Adipose tissue (tissue), 3 donors: ENCODE measurements around the gene ABCD2. TPM values are rescaled to one million over a fixed set of nuclear protein-coding genes. Genes with fewer than 3 reads are reported as not detected.
"Not testable (repeated sequence)": the region's sequence is repeated elsewhere in the genome, so short reads cannot be mapped to it uniquely, and the experiment has no call there.

Source experiments
- H3K27ac ChIP-seq: one replicate; pipeline ENCODE4 v1.5.1; 2013; ENCODE audit warnings: low read depth, low read length
- WGBS, 3 donors: extraction: QIAGEN DNeasy Blood & Tissue Kit; methylation state at CpG; one replicate each; pipeline ENCODE4 v1.1.7; 2013; 5-methylcytosine and 5-hydroxymethylcytosine counted together
- polyA plus RNA-seq, 3 donors: library from polyadenylated mRNA; stranded (reverse); fragments of 200-250 nt; gene quantifications; one replicate each; pipeline ENCODE4 v1.2.3, GENCODE V29; 2013
- donor health status: healthy with polysubstance abuse.
- donor health status: Bipolar disorder and iron deficiency.
- donor health status: healthy.

Gene ABCD2
- polyA plus RNA-seq, 3 donors: 1.7 to 11.8 (median 2.0) TPM

- 66 to 88% (median 85%) methylated on average over 2 of the region's 2 CpGs for WGBS, 3 donors
- no peak overlapping the region for H3K27ac ChIP-seq
These were observed 45.6 kb downstream of the ABCD2 start for GRCh38 chr12:39573971-39574370.

- H3K27ac ChIP-seq: no peak overlapping the region
These were observed 47.1 kb downstream of the ABCD2 start for GRCh38 chr12:39572551-39572950.

GRCh38 chr12:39571351-39571750 is 48.3 kb downstream of the ABCD2 start:
- WGBS, 3 donors: 59 to 61% (median 61%) methylated on average over 4 of the region's 4 CpGs
- H3K27ac ChIP-seq: no peak overlapping the region

- H3K27ac ChIP-seq: no peak overlapping the region
These were observed 66.1 kb downstream of the ABCD2 start for GRCh38 chr12:39553476-39553875.

GRCh38 chr12:39544211-39544610 is 75.4 kb downstream of the ABCD2 start:
- 49 to 68% (median 66%) methylated on average over 2 of the region's 2 CpGs for WGBS, 3 donors
- H3K27ac ChIP-seq: not testable (repeated sequence)

GRCh38 chr12:39541471-39541870 is 78.1 kb downstream of the ABCD2 start:
- no peak overlapping the region for H3K27ac ChIP-seq
- 53 to 69% (median 68%) methylated on average over 2 of the region's 2 CpGs for WGBS, 3 donors

GRCh38 chr12:39538679-39539104 is 80.9 kb downstream of the ABCD2 start:
- whole genome bisulfite sequencing, 3 donors: 90 to 95% (median 91%) methylated on average over 18 of the region's 18 CpGs

GRCh38 chr12:39533951-39534350 is 85.7 kb downstream of the ABCD2 start:
- no peak overlapping the region for H3K27ac ChIP-seq

More at GRCh38 chr12:39538679-39539104, 80.9 kb downstream of the ABCD2 start:
- no peak overlapping the region for H3K27ac ChIP-seq

GRCh38 chr12:39532448-39532847 is 87.2 kb downstream of the ABCD2 start:
- no peak overlapping the region for H3K27ac ChIP-seq
- WGBS, 3 donors: 84 to 91% (median 87%) methylated on average over 4 of the region's 4 CpGs

GRCh38 chr12:39526974-39527373 is 92.6 kb downstream of the ABCD2 start:
- 70 to 80% (median 72%) methylated on average over 2 of the region's 2 CpGs for whole genome bisulfite sequencing, 3 donors

GRCh38 chr12:39522167-39522566 is 97.4 kb downstream of the ABCD2 start:
- not testable (repeated sequence) for H3K27ac ChIP-seq

More at GRCh38 chr12:39526974-39527373, 92.6 kb downstream of the ABCD2 start:
- no peak overlapping the region for H3K27ac ChIP-seq

GRCh38 chr12:39510001-39510400 is 109.6 kb downstream of the ABCD2 start:
- WGBS, 3 donors: 89 to 100% (median 90%) methylated on average over 1 of the region's 1 CpG
- H3K27ac ChIP-seq: no peak overlapping the region

- H3K27ac ChIP-seq: no peak overlapping the region
These were observed 114.0 kb downstream of the ABCD2 start for GRCh38 chr12:39505554-39505953.

- 39 to 71% (median 61%) methylated on average over 2 of the region's 2 CpGs for WGBS, 3 donors
- no peak overlapping the region for H3K27ac ChIP-seq
These were observed 114.6 kb downstream of the ABCD2 start for GRCh38 chr12:39505023-39505422.

GRCh38 chr12:39503439-39503838 is 116.2 kb downstream of the ABCD2 start:
- 96 to 98% (median 97%) methylated on average over 1 of the region's 1 CpG for WGBS, 3 donors
- no peak overlapping the region for H3K27ac ChIP-seq

GRCh38 chr12:39502726-39503125 is 116.9 kb downstream of the ABCD2 start:
- no peak overlapping the region for H3K27ac ChIP-seq
- 70 to 80% (median 72%) methylated on average over 1 of the region's 1 CpG for WGBS, 3 donors

Other genes starting within 250 kb of the ABCD2 start
- 1 to 10 TPM; 8.1 to 9.7 (median 9.4) TPM for gene KIF21A, start 176.7 kb downstream of the ABCD2 start, polyA plus RNA-seq